ENCODE results near the gene HERC2.
"Not testable (repeated sequence)": the region's sequence is repeated elsewhere in the genome, so short reads cannot be mapped to it uniquely, and the experiment has no call there.

Gene HERC2

GRCh38 chr15:28178727-28179126 lies 143.3 kb downstream of the HERC2 start:
- DNase-seq = no peak

GRCh38 chr15:28178290-28178689 lies 143.7 kb downstream of the HERC2 start:
- no peak for DNase-seq

GRCh38 chr15:28169366-28169765 lies 152.6 kb downstream of the HERC2 start:
- no peak for DNase-seq

DNA sequence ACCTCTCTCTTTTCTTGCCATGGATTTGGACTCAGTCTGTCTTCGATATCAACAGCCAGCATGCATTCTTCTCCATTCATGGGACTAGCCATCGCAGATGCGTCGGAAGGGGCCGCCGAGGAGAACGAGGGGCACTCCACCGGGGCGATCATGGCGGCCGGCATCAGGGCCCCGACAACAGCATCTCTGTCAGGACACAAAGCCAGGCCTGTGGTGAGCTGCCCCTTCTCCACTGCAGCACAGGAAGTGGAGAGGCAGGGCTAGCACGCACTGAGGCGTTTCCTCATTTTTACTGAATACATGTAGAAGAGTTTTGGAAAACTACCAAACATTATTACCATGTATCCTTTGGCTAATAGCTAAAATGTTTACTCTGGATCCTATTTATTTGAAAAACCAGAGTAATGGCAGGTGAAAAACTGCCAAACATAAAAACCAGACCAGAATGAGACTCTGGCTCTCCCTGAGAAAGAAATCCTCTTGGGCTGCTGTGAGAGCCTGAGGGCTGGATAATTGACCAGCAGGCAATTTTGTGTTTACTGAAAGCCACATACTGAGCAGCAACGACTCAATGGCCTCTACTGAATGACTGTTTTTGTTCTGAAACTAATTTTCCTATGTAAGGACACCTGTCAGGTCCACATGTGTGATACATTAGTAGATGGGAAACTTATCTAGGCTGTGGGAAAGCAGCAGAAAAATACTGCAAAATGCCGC lies 153.4 kb downstream of the HERC2 start:
- not testable (repeated sequence) for DNase-seq

GRCh38 chr15:28167042-28167441 lies 154.9 kb downstream of the HERC2 start:
- no peak for DNase-seq

DNA sequence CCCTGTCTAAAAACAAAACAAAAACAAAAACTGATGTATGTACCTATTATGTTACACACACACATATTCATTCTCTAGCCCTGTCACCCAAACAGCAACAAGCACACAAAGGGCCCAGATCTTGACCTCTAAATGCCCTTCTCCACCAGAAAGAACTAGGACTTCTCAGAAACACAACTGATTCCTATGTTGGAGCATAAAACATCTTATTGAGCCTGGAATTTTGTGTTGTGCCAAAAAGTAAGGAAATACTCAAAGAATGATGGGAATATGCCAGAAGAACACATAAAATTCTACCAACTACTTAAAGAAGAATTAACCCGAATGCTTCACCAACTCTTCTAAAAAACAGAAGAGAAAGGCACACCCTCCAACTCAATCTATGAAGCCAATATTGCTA lies 156.2 kb downstream of the HERC2 start:
- no peak for DNase-seq

GRCh38 chr15:28164876-28165275 lies 157.1 kb downstream of the HERC2 start:
- no peak for DNase-seq

- no peak for DNase-seq
Observed at GRCh38 chr15:28154283-28154682, 167.7 kb downstream of the HERC2 start.

DNA sequence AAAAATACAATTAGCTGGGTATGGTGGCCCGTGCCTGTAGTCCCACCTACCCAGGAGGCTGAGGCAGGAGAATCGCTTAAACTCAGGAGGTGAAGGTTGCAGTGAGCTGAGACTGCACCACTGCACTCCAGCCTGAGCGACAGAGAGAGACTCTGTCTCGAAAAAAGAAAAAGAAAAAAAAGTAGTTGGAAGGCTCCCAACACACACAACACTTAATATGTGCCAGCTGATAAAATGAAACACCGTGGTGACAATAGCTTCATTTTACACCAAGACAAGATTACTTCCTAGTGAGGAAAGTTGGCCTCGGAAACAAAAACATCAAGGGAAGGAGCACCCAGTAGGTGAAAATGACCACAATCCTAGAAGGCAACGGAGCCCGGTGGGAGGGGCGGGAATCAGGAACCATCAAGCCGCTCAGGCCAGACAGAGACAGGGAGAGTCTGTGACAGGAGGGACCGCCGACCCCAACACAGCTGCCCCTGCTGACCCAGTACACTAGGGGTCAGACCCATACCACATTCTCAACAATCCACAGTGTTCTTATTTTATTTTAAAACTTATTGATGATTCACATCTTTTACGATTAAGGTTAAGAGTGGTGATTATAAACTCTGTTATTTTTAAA lies 168.4 kb downstream of the HERC2 start:
- no peak for DNase-seq

DNA sequence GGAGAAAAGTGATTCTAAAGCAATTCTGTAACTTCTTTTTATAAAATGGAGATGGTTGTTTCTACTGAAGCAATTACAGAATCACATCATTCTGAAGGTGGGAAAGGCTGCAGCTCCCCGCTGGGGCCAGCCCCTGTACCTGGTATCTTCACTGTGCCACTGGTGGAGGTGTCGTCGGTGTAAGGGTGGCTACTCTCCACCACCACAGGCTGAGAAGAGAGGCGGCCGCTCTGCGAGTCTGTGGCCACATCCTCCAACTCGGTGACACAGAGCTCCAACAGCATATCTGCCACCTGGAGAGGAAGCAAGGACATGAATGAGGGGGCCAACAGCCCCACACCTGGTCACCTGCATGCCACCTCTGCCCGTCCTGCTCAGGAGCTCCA lies 169.4 kb downstream of the HERC2 start:
- not testable (repeated sequence) for DNase-seq

GRCh38 chr15:28151864-28152537 lies 170.0 kb downstream of the HERC2 start:
- not testable (repeated sequence) for DNase-seq

DNA sequence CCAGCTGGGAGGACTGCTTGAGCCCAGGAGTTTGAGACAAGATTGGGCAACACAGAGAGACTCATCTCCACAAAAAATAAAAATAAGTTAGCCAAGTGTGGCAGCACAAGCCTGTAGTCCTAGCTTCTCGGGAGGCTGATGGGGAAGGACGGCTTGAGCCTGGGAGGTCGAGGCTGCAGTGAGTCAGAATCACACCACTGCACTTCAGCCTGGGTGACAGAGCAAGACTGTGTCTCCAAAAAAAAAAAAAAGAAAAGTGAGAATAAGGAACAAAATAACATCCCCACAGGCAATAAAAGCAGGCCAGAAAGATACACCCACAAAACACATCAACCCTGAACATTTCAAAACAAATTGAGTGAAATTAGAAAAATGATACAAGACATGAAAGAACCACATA lies 174.2 kb downstream of the HERC2 start:
- DNase-seq = no peak

GRCh38 chr15:28145419-28145818 lies 176.6 kb downstream of the HERC2 start:
- DNase-seq = not testable (repeated sequence)

GRCh38 chr15:28140062-28140461 lies 181.9 kb downstream of the HERC2 start:
- DNase-seq = no peak

DNA sequence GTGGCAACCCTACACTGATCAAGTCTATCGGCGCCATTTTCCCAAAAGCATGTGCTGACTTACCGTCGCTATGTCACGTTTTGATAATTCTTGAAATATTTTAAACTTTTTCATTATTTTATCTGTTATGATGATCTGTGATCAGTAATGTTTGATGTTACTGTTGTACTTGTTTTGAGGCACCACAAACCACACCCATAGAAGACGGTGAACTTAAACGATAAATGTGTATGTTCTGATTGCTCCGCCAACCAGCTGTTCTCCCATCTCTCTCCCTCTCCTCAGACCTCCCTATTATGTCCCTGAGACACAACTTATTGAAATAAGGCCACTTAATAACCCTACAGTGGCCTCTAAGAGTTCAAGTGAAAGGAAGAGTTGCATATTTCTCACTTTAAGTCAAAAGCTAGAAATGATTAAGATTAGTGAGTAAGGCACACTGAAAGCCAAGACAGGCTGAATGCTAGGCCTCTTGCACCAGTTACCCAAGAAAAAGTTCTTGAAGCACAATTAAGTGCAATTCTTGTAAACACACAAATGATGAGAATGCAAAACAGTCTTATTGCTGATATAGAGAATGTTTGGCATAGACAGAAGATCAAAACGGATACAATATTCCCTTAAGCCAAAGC lies 184.5 kb downstream of the HERC2 start:
- not testable (repeated sequence) for DNase-seq

GRCh38 chr15:28136236-28136904 lies 185.6 kb downstream of the HERC2 start:
- DNase-seq = not testable (repeated sequence)

- no peak for DNase-seq
Observed at GRCh38 chr15:28133281-28133680, 188.7 kb downstream of the HERC2 start.

GRCh38 chr15:28132524-28133275 lies 189.3 kb downstream of the HERC2 start:
- DNase-seq = no peak

DNA sequence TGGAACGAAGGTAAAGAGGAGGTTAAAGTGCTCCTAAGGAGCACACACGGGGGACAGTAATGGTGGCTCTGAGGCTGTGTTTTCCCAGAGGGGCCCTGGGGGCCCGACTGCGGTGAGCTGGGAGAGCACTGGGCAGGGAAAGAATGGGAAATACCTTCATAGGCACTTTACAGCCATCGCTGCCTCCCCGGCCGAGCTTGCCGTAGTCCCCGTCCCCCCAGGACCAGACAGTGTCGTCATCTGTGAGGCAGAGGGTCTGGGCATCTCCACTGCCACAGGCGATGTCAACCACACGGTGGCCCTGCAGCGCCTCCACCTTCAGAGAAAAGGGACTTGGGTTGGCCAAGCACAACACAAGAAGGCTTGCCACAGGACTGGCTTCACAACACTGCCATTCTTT lies 190.0 kb downstream of the HERC2 start:
- no peak for DNase-seq

- no peak for DNase-seq
Observed at GRCh38 chr15:28131400-28131799, 190.6 kb downstream of the HERC2 start.

- no peak for DNase-seq
Observed at GRCh38 chr15:28130651-28131050, 191.3 kb downstream of the HERC2 start.

DNA sequence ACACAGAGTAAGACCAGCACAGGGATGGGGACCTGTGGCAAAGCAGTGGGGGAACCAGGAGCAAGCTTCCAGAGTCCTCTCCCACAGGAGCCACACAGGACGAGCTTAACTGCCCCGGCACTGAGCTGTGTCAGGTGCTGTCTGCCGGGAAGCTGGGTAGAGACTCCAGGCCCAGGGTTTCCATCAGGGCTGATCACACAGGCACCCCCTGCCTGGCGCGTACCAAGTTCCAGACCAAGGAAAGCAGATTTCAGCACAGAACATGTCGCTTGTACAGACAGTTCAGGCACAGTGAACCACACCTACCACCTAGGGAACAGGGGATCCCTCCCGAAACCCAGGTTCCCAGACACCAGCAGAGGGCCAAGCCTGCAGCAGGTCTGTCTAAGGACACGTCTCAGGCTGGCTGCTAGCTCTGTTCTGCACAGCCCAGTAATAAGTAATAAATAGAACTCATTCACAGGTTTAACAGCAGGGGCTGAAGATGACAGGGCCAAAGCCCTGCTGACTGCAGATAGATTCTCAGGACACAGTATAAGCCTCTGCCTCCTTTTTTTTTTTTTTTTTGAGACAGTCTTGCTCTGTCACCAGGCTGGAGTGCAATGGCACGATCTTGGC lies 192.6 kb downstream of the HERC2 start:
- DNase-seq = no peak
